Measurements from ENCODE around the gene PDE4C.

DNA sequence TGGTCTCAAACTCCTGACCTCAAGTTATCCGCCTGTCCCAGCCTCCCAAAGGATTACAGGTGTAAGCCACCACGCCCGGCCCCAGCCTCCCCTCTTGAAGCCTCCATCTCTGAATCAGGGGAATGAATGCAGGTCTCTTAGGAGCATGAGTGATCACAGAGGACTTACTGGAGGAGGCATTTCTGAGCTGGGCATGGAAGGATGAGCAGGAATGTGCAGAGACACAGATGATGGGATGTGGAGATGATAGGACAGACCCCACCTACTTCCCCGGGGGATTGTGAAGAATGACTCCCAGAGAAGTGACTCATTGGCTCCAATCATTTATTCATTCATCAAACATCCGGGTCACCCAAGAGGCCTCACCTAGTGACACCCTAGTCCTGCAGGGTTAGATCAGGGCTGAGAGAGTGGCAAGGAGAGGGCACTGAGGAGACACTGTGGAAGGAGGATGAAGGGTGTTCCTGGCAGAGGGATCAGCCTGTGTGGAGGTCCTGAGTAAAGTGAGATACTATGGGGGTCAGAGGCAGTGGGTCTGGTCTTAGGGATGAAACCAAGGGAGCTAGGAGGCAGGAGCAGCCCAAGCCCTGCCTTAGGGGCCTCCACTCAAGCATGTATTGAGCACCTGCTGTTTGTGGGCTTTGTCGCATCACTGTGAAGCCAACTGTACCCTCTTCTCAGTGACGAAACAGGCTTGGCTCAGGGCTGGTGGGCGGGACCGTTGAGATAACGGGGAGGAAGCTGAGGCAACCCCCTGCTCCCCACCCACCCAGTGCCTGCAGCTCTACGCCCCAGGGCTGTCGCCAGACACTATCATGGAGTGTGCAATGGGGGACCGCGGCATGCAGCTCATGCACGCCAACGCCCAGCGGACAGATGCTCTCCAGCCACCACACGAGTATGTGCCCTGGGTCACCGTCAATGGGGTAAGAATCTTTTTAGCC is 49.6 kb downstream of the PDE4C start:
- TF ChIP-seq EZH2phosphoT487 (IDR thresholded peaks at IDR 0.05; ENCODE audit: borderline replicate concordance, low read length) (no peak), CTCF (conservative IDR thresholded peaks at IDR 0.05; ENCODE audit: low read depth, low read length) (no peak)

All from PC-3 (cell line).